ENCODE data around the gene KIAA0825.

The KIAA0825 gene, protein sequence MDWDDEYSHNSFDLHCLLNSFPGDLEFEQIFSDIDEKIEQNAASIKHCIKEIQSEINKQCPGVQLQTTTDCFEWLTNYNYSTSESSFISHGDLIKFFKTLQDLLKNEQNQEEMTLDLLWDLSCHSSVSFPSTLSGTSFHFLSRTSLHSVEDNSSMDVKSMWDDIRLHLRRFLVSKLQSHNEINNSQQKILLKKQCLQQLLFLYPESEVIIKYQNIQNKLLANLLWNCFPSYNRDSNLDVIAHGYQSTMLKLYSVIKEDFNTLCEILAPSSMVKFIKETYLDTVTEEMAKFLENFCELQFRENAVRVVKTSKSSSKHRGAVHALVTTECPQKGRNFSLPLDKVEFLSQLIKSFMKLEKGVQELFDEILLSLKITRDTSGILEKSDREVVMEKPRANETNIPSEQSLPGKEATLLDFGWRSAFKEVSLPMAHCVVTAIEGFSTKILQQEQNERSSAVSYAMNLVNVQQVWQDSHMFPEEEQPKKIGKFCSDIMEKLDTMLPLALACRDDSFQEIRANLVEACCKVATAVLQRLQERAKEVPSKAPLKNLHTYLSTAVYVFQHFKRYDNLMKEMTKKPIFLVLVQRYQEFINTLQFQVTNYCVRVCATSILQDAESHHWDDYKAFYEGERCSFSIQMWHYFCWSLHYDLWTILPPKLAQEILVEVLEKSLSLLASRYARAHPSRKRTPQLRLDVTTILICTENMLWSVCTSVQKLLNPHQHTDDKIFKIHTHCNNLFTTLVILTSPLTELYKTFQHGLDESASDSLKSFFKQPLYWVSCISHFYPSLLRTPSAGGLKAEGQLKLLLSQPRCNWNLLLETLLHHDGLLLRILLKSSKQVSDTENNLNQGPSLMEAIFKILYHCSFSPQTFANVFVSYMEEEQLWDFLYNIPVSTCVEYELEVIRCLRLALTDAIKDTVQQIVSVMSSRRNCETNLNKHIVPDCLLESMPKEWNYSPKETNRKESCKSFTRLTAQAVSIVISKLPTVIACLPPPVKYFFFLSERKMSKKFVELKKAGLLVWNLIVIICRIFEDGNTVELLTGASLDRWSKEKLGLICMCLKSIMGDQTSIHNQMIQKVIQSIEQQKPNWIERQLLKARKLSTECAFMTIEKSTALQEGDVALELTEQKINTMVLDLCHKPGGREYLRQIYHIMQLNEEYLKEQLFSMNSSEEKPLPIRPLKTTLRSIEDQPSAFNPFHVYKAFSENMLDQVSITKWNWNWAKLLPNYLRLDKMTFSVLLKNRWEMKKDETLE (N-terminal part only)

GRCh38 chr5:94618493-94619328, at the start of gene KIAA0825, which contains the start of gene SLF1:
Gene KIAA0825 (minus strand): TSS chr5:94618604. CDS start chr5:94537126, 81,478 bp downstream.
Gene SLF1 (plus strand): TSS chr5:94618669. CDS start chr5:94628811, 10,142 bp downstream.
- peak; percentile 75 to 82 for DNase-seq

DNA sequence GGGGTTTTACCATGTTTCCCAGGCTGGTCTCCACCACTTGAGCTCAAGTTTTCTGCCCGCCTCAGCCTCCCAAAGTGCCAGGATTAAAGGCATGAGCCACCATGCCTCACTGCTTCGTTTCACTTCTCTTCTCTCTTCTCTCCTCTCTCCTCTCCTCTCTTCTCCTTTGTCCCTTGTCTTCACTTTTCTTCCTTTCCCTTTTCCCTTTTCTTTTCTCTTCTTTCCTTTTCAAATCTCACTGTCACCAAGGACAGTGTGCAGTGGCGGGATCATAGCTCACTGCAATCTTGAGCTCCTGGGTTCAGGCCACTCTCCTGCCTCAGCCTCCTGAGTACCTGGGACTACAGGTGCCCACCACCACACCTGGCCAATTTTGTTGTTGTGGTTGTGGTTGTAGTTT, 49.5 kb upstream of the KIAA0825 start:
- no peak for DNase-seq

DNA sequence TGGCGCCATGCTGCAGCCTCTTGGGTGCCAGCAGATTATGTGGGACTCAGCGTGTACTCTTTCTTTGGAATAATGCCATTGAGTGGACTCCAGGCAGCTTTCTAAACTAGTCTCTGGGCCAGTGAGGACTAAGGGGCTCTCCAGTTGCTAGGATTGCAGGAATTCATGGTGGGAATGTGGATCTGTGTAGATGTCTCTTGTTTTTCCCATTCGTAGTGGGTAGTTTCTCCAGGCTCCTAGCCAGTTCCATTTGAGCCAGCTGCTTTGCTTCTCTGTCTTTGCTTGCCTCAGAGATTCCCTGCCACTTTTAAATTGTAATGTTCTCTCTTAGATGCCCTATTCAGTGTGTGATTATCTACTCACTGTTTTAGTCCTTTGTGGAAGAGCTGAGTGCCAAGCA, 42.7 kb upstream of the KIAA0825 start:
- no peak for DNase-seq

DNA sequence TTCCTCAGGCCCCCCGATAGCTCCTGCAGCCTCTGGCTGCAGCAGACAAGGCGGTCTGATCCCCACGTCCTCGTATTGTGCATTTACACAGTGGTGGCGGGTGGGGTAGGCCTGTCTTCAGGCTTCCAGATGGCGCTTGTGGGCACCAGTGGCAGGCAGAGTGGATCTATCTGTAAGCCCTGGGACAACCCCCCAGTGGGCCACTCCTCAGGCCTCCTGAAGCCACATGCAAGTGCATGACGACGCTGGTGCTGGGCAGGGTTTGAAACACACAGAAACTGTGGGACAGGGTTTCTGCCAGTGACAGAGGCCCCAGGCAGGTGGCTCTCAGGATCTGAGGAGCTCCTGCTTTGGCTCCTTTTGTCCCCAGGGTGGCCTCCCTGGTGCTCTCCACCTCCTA, 42.1 kb upstream of the KIAA0825 start:
- DNase-seq = no peak

GRCh38 chr5:94658272-94658671, 39.9 kb upstream of the KIAA0825 start:
- DNase-seq = no peak

GRCh38 chr5:94649874-94650273, 31.5 kb upstream of the KIAA0825 start:
- no peak for DNase-seq

GRCh38 chr5:94646758-94647157, 28.4 kb upstream of the KIAA0825 start:
- no peak for DNase-seq

GRCh38 chr5:94645053-94645452, 26.6 kb upstream of the KIAA0825 start:
- no peak for DNase-seq

GRCh38 chr5:94640176-94640575, 21.8 kb upstream of the KIAA0825 start:
- DNase-seq = no peak

DNA sequence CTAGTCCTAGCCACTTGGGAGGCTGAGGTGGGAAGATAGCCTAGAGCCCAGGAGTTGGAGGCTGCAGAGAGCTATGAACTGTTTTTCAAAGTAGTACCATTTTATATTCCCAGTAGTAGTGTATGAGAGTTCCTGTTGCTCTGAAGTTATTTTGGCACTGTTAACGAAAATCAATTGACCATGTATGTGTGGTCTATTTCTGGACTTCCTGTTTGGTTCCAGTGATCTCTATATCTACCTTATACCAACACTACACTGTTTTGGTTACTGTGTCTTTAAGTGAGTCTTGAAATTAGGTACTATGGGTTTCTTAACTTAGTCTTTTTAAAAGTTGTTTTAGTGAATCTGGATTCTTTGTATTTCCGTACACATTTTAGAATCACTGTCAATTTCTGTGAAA, 13.6 kb upstream of the KIAA0825 start:
- DNase-seq = no peak

GRCh38 chr5:94627191-94627590, 8.8 kb upstream of the KIAA0825 start:
- DNase-seq = no peak

DNA sequence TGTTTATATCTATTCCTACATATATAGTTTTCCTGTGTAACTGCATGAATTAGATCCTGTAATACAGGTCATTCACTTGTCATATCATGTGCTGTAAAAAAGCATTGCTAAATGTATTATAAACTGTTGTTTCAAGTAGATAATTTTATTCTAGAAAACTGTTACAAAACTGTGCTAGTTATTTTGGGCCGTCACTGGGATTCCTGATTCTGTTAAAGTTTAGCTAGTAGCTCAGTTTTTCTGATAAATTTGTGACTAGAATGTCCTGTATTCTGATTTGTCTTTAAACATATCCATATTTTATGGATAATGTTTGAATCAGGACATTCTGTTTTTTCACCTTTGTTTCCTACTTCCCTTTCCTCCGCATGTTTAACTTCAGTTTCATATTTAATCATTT, 5.5 kb upstream of the KIAA0825 start:
- no peak for DNase-seq

GRCh38 chr5:94623011-94623410, 4.6 kb upstream of the KIAA0825 start:
- no peak for DNase-seq

DNA sequence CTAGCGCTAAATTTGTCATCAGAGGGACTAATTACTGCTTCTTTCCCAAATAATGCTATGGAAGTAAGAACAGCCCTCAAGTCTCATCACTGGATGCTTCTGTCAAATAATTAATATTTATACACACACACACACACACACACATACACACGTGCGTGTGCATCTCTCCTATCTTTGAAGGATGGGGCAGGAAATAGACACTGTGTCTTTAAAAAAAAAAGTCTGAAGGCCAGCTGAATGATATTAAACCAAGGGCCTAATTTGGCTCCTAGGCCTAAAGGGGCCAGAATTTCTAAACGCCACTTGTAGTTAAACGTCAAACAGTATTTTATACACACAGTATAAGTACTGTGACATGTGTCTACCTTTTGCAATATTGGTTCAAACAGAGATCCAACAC, 3.4 kb upstream of the KIAA0825 start:
- DNase-seq = no peak

DNA sequence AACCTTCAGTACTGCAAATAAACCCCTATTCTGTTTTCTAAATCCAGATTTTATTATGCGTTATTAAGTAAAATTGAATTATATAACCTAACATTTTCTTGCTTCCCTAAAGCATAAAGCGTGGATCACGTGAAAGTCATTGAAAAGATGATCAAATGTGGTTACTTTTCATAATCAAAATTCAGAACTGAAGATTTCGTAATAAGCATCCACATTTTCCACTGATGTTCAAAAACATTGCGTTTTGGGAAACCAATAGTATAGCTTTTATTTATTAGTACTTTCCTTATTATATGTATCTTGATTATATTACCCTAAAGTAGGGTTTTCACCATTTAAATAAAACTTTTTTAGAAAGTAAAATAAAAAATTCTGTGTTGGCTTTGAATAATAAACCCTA, 1.9 kb upstream of the KIAA0825 start:
- no peak for DNase-seq

- peak; percentile 54 to 61 for DNase-seq
Measured at GRCh38 chr5:94618029-94618492, 343 bp downstream of the KIAA0825 start.

DNA sequence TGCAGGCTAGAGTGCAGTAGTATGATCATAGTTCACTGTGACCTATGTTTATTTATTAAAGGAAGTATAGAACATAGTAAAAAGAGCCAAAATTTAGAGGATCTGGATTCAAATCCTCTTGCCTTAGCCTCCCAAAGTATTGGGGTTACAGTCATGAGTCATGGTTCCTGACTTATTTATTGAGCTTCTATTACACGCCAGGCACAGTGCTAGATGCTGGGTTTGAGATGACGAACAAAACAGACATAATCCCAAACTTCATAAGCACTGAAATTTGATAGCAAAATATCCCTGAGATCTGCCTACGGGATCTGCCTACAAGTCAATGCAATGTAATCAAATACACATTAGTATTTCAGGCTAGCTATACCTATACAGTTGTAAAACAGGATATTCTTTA, 2.5 kb downstream of the KIAA0825 start:
- DNase-seq = no peak

DNA sequence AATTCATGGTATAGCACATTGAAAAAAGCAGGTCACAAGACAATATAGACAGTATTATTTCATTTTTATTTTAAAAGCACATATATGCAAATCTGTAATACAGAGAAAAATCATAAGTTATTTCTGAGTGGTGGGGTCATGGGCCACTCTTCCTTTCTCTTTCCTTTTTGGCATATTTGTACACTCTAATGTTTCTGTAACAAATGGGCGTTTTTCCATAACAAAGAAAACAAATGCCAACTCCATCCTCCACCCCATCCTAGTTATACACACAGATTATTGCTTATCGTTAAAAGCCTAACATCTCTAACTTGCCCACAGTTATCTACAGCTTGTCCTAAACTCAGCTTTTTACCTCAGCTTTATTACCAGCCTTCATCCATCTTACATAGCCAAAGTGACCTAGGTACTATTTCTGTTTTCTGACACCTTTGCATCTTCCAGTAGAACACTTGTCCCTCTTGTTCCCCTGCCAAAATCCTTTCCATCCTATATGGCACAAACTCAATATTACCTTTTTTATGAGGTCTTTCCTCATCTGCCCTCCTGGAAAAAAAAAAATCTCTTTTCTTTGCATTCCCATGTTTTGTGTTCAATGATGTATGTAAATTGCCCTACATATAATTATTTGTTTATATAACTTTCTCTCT, 4.1 kb downstream of the KIAA0825 start:
- no peak for DNase-seq

- DNase-seq = peak; percentile 19 to 22
Measured at GRCh38 chr5:94613583-94613982, 4.8 kb downstream of the KIAA0825 start.

GRCh38 chr5:94595281-94595840, 23.0 kb downstream of the KIAA0825 start:
- DNase-seq = peak in 1 of 2 experiments; percentile 12
